Stimulated activated CD8-positive, alpha-beta memory T cell treated with anti-CD3 and anti-CD28 coated beads, Interleukin-12 subunit alpha, Interleukin-12 subunit beta, amount 100 ng/mL, for 24 hours (primary cell): ENCODE measurements around the gene KRTAP20-3.

Source experiments
- DNase-seq: peaks from one replicate; pipeline ENCODE4 v3.0.0-alpha.2; 2020; ENCODE audit errors: extremely low read depth

Gene KRTAP20-3

GRCh38 chr21:30642564-30642963, at the start of gene KRTAP20-3:
Gene KRTAP20-3 (plus strand): TSS chr21:30642864.
- no peak for DNase-seq

- DNase-seq = no peak
These were observed 43.9 kb upstream of the KRTAP20-3 start, which contains the start of gene KRTAP6-2 for GRCh38 chr21:30598802-30599201. Gene KRTAP6-2 (minus strand): TSS chr21:30598902. CDS start chr21:30598874, 28 bp downstream.

- no peak for DNase-seq
These were observed 41.9 kb upstream of the KRTAP20-3 start, which contains the start of gene KRTAP22-1 for GRCh38 chr21:30600787-30601186. Gene KRTAP22-1 (plus strand): TSS chr21:30601087.

- no peak for DNase-seq
These were observed 36.7 kb upstream of the KRTAP20-3 start for GRCh38 chr21:30605968-30606367.

- no peak for DNase-seq
These were observed 30.5 kb upstream of the KRTAP20-3 start for GRCh38 chr21:30612132-30612531.

GRCh38 chr21:30613836-30614235, 28.8 kb upstream of the KRTAP20-3 start, which contains the start of gene KRTAP6-1:
Gene KRTAP6-1 (minus strand): TSS chr21:30613930. CDS start chr21:30613904, 26 bp downstream.
- no peak for DNase-seq

- DNase-seq = no peak
These were observed 27.5 kb upstream of the KRTAP20-3 start for GRCh38 chr21:30615199-30615598.

GRCh38 chr21:30616125-30616524, 26.5 kb upstream of the KRTAP20-3 start, which contains the start of gene KRTAP20-1:
Gene KRTAP20-1 (plus strand): TSS chr21:30616425. CDS start chr21:30616455, 30 bp downstream.
- DNase-seq = no peak

- DNase-seq = no peak
These were observed 22.6 kb upstream of the KRTAP20-3 start for GRCh38 chr21:30620080-30620479.

GRCh38 chr21:30620522-30620921, 22.1 kb upstream of the KRTAP20-3 start, which contains the start of gene KRTAP20-4:
Gene KRTAP20-4 (plus strand): TSS chr21:30620627.
- DNase-seq = no peak

GRCh38 chr21:30623362-30623761, 19.3 kb upstream of the KRTAP20-3 start:
- no peak for DNase-seq

- DNase-seq = no peak
These were observed 17.1 kb upstream of the KRTAP20-3 start for GRCh38 chr21:30625449-30626165.

GRCh38 chr21:30628109-30628508, 14.6 kb upstream of the KRTAP20-3 start:
- no peak for DNase-seq

GRCh38 chr21:30629200-30629599, 13.5 kb upstream of the KRTAP20-3 start:
- DNase-seq = no peak

GRCh38 chr21:30634906-30635305, 7.8 kb upstream of the KRTAP20-3 start, which contains the start of gene KRTAP20-2:
Gene KRTAP20-2 (plus strand): TSS chr21:30635206. CDS start chr21:30635264, 58 bp downstream.
- no peak for DNase-seq

GRCh38 chr21:30638686-30639085, 4.0 kb upstream of the KRTAP20-3 start:
- no peak for DNase-seq

GRCh38 chr21:30646904-30647414, 4.3 kb downstream of the KRTAP20-3 start:
- no peak for DNase-seq

GRCh38 chr21:30652891-30653290, 10.2 kb downstream of the KRTAP20-3 start:
- no peak for DNase-seq

GRCh38 chr21:30668776-30669175, 26.1 kb downstream of the KRTAP20-3 start:
- DNase-seq = no peak

GRCh38 chr21:30672985-30673650, 30.5 kb downstream of the KRTAP20-3 start:
- DNase-seq = no peak

GRCh38 chr21:30674312-30674711, 31.6 kb downstream of the KRTAP20-3 start:
- DNase-seq = no peak

- no peak for DNase-seq
These were observed 34.1 kb downstream of the KRTAP20-3 start for GRCh38 chr21:30676737-30677136.
